ENCODE data around the gene TNFRSF4. TPM values are rescaled to one million over a fixed set of nuclear protein-coding genes. Genes with fewer than 3 reads are reported as not detected.

The TNFRSF4 gene
- total RNA-seq, 1 donor from 2014 or later = 0.38 TPM

GRCh38 chr1:1222575-1223225 is 8.7 kb upstream of the TNFRSF4 start:
- no peak overlapping the region for H3K27ac Mint-ChIP-seq
- no peak for DNase-seq (ENCODE audit: low spot score, unreplicated experiment)
- no peaks in the 10 kb centered on the region for H3K27me3 Mint-ChIP-seq
- H3K9me3 Mint-ChIP-seq (ENCODE audit: low read depth) = no peaks in the 10 kb centered on the region
- no peak overlapping the region for H3K4me3 Mint-ChIP-seq (ENCODE audit: low read depth)
- peaks cover 16% of the 10 kb centered on the region for H3K36me3 Mint-ChIP-seq (ENCODE audit: insufficient read depth)
- no peaks in the 10 kb centered on the region for H3K4me1 Mint-ChIP-seq (ENCODE audit: low read depth)
- TF ChIP-seq CTCF (IDR thresholded peaks at IDR 0.05; ENCODE audit: unreplicated experiment) = no peak

- no peak overlapping the region for H3K4me3 Mint-ChIP-seq (ENCODE audit: low read depth)
- DNase-seq (ENCODE audit: low spot score, unreplicated experiment) = no peak
- TF ChIP-seq CTCF (IDR thresholded peaks at IDR 0.05; ENCODE audit: unreplicated experiment) = no peak
- H3K27ac Mint-ChIP-seq = no peak overlapping the region
- peaks cover 17% of the 10 kb centered on the region for H3K36me3 Mint-ChIP-seq (ENCODE audit: insufficient read depth)
- H3K27me3 Mint-ChIP-seq = no peaks in the 10 kb centered on the region
- no peaks in the 10 kb centered on the region for H3K9me3 Mint-ChIP-seq (ENCODE audit: low read depth)
- H3K4me1 Mint-ChIP-seq (ENCODE audit: low read depth) = no peaks in the 10 kb centered on the region
Measured at GRCh38 chr1:1221887-1222574, 8.1 kb upstream of the TNFRSF4 start.

GRCh38 chr1:1220197-1220596 is 6.2 kb upstream of the TNFRSF4 start:
- H3K4me1 Mint-ChIP-seq (ENCODE audit: low read depth) = no peaks in the 10 kb centered on the region
- no peak for DNase-seq (ENCODE audit: low spot score, unreplicated experiment)
- no peak overlapping the region for H3K27ac Mint-ChIP-seq
- H3K36me3 Mint-ChIP-seq (ENCODE audit: insufficient read depth) = peaks cover 19% of the 10 kb centered on the region
- no peaks in the 10 kb centered on the region for H3K9me3 Mint-ChIP-seq (ENCODE audit: low read depth)
- H3K27me3 Mint-ChIP-seq = no peaks in the 10 kb centered on the region
- TF ChIP-seq CTCF (IDR thresholded peaks at IDR 0.05; ENCODE audit: unreplicated experiment) = no peak
- H3K4me3 Mint-ChIP-seq (ENCODE audit: low read depth) = no peak overlapping the region

- Mint-ChIP-seq H3K27me3 (no peaks in the 10 kb centered on the region), H3K27ac (no peak overlapping the region), H3K9me3 (ENCODE audit: low read depth) (no peaks in the 10 kb centered on the region), H3K36me3 (ENCODE audit: insufficient read depth) (peaks cover 19% of the 10 kb centered on the region), H3K4me1 (ENCODE audit: low read depth) (no peaks in the 10 kb centered on the region), H3K4me3 (ENCODE audit: low read depth) (no peak overlapping the region)
- no peak for TF ChIP-seq CTCF (IDR thresholded peaks at IDR 0.05; ENCODE audit: unreplicated experiment)
- no peak for DNase-seq (ENCODE audit: low spot score, unreplicated experiment)
Measured at GRCh38 chr1:1219341-1219740, 5.4 kb upstream of the TNFRSF4 start.

GRCh38 chr1:1218524-1219200 is 4.7 kb upstream of the TNFRSF4 start:
- no peak for DNase-seq (ENCODE audit: low spot score, unreplicated experiment)
- Mint-ChIP-seq H3K9me3 (ENCODE audit: low read depth) (no peaks in the 10 kb centered on the region), H3K4me1 (ENCODE audit: low read depth) (no peaks in the 10 kb centered on the region), H3K36me3 (ENCODE audit: insufficient read depth) (peaks cover 17% of the 10 kb centered on the region), H3K27me3 (no peaks in the 10 kb centered on the region), H3K4me3 (ENCODE audit: low read depth) (no peak overlapping the region), H3K27ac (no peak overlapping the region)
- TF ChIP-seq CTCF (IDR thresholded peaks at IDR 0.05; ENCODE audit: unreplicated experiment) = no peak

Data from progenitor cell of endocrine pancreas (in vitro differentiated cells).